Measurements from ENCODE around the gene SUSD5. TPM values are rescaled to one million over a fixed set of nuclear protein-coding genes. Genes with fewer than 3 reads are reported as not detected.

SUSD5 gene
- total RNA-seq, 1 experiment from 2014 or later, result 1.2 TPM

DNA sequence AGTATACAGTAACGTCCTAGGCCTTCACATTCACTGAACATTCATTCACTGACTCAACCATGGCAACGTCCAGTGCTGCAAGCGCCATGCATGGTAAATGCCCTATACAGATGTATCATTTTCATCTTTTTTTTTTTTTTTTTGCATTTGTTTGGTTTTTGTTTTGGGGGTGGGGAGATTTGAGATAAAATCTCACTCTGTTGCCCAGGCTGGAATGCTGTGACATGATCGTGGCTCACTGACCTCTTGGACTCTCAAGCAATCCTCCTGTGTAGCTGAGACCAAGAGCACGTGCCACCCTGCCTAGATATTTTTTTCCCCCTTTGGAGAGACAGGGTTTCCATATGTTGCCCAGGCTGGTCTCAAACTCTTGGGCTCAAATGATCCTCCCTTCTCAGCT, 37.4 kb downstream of the SUSD5 start:
- Mint-ChIP-seq H3K4me3 (no peak overlapping the region), H3K36me3 (no peaks in the 10 kb centered on the region), H3K9me3 (peaks cover 27% of the 10 kb centered on the region; the same call in 1 of the 2 replicates), H3K27ac (no peak overlapping the region), H3K4me1 (no peaks in the 10 kb centered on the region), H3K27me3 (ENCODE audit: low read depth) (no peaks in the 10 kb centered on the region)
- DNase-seq (ENCODE audit: low spot score), result no peak
- no peak for ATAC-seq
- POLR2A ChIA-PET, result no interaction called here
- no peak for TF ChIP-seq SMAD3 (CRISPR knock-in tag; IDR thresholded peaks at IDR 0.05; ENCODE audit: borderline replicate concordance)
- no peak for TF ChIP-seq ZNF423 (CRISPR knock-in tag; IDR thresholded peaks at IDR 0.05)
- TF ChIP-seq, protein P1, sequence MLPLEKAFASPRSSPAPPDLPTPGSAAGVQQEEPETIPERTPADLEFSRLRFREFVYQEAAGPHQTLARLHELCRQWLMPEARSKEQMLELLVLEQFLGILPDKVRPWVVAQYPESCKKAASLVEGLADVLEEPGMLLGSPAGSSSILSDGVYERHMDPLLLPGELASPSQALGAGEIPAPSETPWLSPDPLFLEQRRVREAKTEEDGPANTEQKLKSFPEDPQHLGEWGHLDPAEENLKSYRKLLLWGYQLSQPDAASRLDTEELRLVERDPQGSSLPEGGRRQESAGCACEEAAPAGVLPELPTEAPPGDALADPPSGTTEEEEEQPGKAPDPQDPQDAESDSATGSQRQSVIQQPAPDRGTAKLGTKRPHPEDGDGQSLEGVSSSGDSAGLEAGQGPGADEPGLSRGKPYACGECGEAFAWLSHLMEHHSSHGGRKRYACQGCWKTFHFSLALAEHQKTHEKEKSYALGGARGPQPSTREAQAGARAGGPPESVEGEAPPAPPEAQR (CRISPR knock-in tag; IDR thresholded peaks at IDR 0.05), result no peak
- TF ChIP-seq, protein P2, sequence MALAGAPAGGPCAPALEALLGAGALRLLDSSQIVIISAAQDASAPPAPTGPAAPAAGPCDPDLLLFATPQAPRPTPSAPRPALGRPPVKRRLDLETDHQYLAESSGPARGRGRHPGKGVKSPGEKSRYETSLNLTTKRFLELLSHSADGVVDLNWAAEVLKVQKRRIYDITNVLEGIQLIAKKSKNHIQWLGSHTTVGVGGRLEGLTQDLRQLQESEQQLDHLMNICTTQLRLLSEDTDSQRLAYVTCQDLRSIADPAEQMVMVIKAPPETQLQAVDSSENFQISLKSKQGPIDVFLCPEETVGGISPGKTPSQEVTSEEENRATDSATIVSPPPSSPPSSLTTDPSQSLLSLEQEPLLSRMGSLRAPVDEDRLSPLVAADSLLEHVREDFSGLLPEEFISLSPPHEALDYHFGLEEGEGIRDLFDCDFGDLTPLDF (CRISPR knock-in tag; IDR thresholded peaks at IDR 0.05), result no peak
- TF ChIP-seq, protein P3, sequence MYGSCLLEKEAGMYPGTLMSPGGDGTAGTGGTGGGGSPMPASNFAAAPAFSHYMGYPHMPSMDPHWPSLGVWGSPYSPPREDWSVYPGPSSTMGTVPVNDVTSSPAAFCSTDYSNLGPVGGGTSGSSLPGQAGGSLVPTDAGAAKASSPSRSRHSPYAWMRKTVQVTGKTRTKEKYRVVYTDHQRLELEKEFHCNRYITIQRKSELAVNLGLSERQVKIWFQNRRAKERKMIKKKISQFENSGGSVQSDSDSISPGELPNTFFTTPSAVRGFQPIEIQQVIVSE (CRISPR knock-in tag; IDR thresholded peaks at IDR 0.05; ENCODE audit: borderline replicate concordance), result no peak
- no peak for TF ChIP-seq HMGA2 (CRISPR knock-in tag; IDR thresholded peaks at IDR 0.05)
- no peak for TF ChIP-seq RELA (CRISPR knock-in tag; IDR thresholded peaks at IDR 0.05; ENCODE audit: borderline replicate concordance)
- TF ChIP-seq SOX15 (CRISPR knock-in tag; IDR thresholded peaks at IDR 0.05), result no peak
- no peak for TF ChIP-seq IRF2 (CRISPR knock-in tag; IDR thresholded peaks at IDR 0.05; ENCODE audit: borderline replicate concordance, low read depth)
- TF ChIP-seq ZNF416 (CRISPR knock-in tag; IDR thresholded peaks at IDR 0.05), result no peak
- TF ChIP-seq, protein P4, sequence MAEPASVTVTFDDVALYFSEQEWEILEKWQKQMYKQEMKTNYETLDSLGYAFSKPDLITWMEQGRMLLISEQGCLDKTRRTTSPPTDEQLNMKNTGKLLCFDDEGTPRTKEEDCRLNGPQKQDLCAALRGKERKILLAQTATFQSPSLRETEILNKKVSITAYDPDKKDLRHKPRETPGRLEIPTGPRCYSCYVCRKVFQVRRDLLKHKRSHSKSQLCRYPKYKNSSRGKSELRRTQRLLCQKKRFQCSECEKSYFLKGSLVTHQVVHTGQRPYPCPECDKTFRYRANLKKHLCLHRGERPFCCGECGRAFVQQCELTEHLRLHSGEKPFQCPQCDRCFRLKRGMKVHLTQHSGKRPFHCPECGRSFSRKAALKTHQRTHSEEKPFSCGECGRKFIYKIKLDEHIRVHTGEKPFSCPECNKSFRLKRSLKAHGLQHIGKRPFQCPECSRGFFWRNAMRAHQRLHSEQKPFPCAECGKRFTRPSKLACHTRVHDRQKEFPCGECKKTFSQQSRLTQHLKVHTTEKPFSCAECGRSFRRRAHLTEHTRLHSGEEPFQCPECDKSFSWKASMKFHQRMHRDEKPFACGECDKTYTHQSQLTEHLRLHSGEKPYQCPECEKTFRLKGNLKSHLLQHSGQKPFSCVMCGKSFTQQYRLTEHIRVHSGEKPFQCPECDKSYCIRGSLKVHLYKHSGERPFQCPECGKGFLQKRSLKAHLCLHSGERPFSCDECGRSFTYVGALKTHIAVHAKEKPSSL (CRISPR knock-in tag; conservative IDR thresholded peaks at IDR 0.05), result no peak
- no peak for TF ChIP-seq ZNF121 (CRISPR knock-in tag; IDR thresholded peaks at IDR 0.05)
- TF ChIP-seq NR3C1 (CRISPR knock-in tag; conservative IDR thresholded peaks at IDR 0.05; ENCODE audit: low read depth), result no peak
- TF ChIP-seq, protein P5, sequence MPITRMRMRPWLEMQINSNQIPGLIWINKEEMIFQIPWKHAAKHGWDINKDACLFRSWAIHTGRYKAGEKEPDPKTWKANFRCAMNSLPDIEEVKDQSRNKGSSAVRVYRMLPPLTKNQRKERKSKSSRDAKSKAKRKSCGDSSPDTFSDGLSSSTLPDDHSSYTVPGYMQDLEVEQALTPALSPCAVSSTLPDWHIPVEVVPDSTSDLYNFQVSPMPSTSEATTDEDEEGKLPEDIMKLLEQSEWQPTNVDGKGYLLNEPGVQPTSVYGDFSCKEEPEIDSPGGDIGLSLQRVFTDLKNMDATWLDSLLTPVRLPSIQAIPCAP (CRISPR knock-in tag; IDR thresholded peaks at IDR 0.05), result no peak
- TF ChIP-seq, protein P6, sequence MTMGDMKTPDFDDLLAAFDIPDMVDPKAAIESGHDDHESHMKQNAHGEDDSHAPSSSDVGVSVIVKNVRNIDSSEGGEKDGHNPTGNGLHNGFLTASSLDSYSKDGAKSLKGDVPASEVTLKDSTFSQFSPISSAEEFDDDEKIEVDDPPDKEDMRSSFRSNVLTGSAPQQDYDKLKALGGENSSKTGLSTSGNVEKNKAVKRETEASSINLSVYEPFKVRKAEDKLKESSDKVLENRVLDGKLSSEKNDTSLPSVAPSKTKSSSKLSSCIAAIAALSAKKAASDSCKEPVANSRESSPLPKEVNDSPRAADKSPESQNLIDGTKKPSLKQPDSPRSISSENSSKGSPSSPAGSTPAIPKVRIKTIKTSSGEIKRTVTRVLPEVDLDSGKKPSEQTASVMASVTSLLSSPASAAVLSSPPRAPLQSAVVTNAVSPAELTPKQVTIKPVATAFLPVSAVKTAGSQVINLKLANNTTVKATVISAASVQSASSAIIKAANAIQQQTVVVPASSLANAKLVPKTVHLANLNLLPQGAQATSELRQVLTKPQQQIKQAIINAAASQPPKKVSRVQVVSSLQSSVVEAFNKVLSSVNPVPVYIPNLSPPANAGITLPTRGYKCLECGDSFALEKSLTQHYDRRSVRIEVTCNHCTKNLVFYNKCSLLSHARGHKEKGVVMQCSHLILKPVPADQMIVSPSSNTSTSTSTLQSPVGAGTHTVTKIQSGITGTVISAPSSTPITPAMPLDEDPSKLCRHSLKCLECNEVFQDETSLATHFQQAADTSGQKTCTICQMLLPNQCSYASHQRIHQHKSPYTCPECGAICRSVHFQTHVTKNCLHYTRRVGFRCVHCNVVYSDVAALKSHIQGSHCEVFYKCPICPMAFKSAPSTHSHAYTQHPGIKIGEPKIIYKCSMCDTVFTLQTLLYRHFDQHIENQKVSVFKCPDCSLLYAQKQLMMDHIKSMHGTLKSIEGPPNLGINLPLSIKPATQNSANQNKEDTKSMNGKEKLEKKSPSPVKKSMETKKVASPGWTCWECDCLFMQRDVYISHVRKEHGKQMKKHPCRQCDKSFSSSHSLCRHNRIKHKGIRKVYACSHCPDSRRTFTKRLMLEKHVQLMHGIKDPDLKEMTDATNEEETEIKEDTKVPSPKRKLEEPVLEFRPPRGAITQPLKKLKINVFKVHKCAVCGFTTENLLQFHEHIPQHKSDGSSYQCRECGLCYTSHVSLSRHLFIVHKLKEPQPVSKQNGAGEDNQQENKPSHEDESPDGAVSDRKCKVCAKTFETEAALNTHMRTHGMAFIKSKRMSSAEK (CRISPR knock-in tag; IDR thresholded peaks at IDR 0.05; ENCODE audit: borderline replicate concordance), result no peak
- TF ChIP-seq, protein P7, sequence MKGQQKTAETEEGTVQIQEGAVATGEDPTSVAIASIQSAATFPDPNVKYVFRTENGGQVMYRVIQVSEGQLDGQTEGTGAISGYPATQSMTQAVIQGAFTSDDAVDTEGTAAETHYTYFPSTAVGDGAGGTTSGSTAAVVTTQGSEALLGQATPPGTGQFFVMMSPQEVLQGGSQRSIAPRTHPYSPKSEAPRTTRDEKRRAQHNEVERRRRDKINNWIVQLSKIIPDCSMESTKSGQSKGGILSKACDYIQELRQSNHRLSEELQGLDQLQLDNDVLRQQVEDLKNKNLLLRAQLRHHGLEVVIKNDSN (CRISPR knock-in tag; IDR thresholded peaks at IDR 0.05), result no peak
- no peak for TF ChIP-seq JUN (CRISPR knock-in tag; IDR thresholded peaks at IDR 0.05)
- TF ChIP-seq NR2C2 (CRISPR knock-in tag; IDR thresholded peaks at IDR 0.05), result no peak
- CTCF ChIA-PET, result interaction anchor here (1.0 kb wide), 1 partner anchor 10 kb away, joined by 3 read pairs; no protein-coding TSS in a partner anchor
